ENCODE measurements around the gene CPNE6.

CPNE6 gene

DNA sequence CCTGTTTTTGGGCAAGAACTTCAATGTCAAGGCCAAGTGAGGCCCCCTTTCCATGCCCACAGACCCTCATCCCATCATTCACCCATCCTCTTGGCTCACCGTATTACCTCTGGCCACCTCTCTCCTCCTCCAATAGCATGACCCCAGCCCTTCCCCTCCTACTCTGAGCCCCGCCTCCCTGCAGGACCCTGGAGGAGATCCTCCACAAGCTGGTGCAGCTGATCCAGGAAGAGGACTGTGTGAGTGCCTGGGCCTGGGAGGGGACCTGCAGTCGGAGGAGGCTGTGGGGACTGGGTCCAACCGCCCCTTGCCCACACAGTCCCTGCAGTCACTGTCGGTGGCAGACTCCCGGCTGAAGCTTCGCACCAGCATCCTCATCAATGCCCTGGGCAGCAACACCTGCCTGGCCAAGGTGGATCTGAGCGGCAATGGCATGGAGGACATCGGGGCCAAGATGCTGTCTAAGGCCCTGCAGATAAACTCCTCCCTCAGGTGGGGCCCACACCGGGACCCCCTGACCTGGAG is 12.3 kb upstream of the CPNE6 start:
- in situ Hi-C loops (cut with HindIII; ENCODE audit: low pct_unique_long_range_greater_than_20kb, low sequenced_read_pairs) = no loop called here
- DNase-seq (ENCODE audit: low read depth in 1 of 2, low spot score in 1 of 2) = no peak
- no peak for TF ChIP-seq JUND (IDR thresholded peaks at IDR 0.05; ENCODE audit: low read depth)

DNA sequence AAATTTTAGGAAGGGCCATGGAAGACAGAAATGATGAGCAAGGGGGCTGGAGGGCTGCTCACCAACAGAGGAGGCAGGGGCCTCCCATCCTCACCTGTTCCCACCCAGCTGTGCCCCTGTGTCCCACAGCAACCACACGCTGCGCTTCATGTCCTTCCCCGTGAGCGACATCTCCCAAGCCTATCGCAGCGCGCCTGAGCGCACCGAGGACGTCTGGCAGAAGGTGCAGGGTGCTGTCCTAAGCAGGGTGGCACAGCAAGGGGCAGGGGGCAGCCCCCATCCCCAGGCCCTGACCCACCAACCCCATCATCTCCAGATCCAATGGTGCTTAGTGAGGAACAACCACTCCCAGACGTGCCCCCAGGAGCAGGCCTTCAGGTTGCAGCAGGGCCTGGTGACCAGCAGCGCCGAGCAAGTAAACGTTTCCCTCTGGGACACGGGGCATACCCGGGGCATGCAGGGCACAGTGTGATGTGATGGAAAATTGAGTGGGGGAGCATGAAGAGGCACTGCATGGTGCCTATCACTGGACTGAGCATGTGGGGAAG is 11.4 kb upstream of the CPNE6 start:
- in situ Hi-C loops (cut with HindIII; ENCODE audit: low pct_unique_long_range_greater_than_20kb, low sequenced_read_pairs) = no loop called here
- DNase-seq (ENCODE audit: low read depth in 1 of 2, low spot score in 1 of 2) = no peak
- no peak for TF ChIP-seq JUND (IDR thresholded peaks at IDR 0.05; ENCODE audit: low read depth)

DNA sequence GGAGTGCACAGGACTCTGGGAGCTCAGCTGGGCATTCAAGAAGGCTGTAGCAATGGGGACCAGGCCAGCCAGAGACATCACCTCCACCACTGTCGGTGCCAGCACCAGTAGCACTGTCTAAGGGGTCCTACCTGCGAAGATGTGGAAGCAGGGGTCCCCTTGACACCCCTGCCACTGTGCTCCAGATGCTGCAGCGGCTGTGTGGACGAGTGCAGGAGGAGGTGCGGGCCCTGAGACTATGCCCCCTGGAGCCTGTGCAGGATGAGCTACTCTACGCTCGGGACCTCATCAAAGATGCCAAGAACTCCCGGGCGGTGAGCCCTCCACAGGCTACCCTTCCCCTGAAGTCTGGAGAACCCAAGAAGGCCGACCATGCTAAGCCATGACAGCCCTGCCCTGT is 10.9 kb upstream of the CPNE6 start:
- DNase-seq (ENCODE audit: low read depth in 1 of 2, low spot score in 1 of 2) = no peak
- in situ Hi-C loops (cut with HindIII; ENCODE audit: low pct_unique_long_range_greater_than_20kb, low sequenced_read_pairs) = no loop called here
- TF ChIP-seq JUND (IDR thresholded peaks at IDR 0.05; ENCODE audit: low read depth) = no peak

DNA sequence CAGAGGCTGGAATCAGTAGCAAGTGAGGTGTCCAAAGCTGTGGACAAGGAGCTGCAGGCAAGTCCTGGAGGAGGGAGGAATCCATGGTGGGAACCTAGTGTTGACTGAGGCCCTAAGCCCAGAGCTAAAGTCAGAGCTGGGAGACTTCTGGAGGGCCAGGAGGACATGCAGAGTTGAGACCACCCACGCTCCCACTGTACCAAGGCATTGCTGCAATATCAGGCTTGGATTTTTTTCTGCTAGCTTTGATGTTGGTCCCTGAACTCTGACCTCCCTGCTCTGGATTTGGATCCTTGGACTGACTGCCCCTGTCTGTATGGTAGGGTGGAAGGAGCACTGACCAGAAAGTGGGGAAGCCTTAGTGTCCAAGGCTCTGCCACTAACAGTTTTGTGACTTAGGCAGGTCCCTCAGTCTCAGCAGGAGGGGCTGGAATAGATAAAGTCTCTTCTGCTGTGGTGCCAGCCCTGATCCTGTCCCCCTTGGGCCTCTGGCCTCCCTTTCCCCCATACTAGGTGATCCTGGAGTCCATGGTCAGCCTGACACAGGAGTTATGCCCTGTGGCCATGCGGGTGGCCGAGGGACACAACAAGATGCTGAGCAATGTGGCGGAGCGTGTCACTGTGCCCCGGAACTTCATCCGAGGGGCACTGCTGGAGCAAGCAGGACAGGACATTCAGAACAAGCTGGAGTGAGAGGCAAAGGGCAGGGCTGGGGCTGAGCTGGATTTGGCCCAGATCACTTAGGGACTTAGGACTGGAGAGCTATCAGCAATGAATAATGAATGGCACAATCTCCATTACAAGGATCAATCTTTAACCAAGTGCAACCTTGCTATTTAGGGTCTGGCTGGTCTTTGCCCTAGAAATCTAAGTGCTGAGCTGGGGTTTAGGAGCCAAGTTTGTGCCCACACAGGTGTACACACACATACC is 10.1 kb upstream of the CPNE6 start:
- no peak for DNase-seq (ENCODE audit: low read depth in 1 of 2, low spot score in 1 of 2)
- in situ Hi-C loops (cut with HindIII; ENCODE audit: low pct_unique_long_range_greater_than_20kb, low sequenced_read_pairs) = no loop called here
- no peak for TF ChIP-seq JUND (IDR thresholded peaks at IDR 0.05; ENCODE audit: low read depth)

- no peak for TF ChIP-seq JUND (IDR thresholded peaks at IDR 0.05; ENCODE audit: low read depth)
- no peak for DNase-seq (ENCODE audit: low read depth in 1 of 2, low spot score in 1 of 2)
- in situ Hi-C loops (cut with HindIII; ENCODE audit: low pct_unique_long_range_greater_than_20kb, low sequenced_read_pairs) = no loop called here
These were observed 9.0 kb upstream of the CPNE6 start for GRCh38 chr14:24062216-24062980.

DNA sequence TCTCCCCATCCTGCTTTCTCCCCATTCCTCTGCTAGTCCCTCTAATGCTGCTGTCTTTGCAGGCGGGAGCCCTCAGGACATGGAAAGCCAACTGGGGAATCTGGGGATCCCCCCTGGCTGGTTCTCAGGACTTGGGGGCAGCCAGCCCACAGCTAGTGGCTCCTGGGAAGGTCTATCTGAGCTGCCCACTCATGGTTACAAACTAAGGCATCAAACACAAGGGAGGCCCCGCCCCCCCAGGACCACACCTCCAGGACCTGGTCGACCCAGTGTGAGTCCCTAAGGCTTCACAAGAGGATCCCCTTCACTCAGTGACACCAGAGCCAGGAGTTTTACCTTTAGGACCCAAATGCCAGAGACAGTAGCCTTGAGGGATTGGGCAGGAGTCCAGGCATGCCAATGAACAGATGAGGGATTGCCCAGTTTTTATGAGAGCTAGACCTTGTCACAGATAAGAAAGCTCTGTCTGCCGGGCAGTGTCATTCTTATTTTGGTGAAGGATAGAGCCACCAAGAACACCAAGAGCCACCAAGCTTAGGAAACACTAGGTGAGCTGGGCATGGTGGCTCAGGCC is 8.0 kb upstream of the CPNE6 start:
- in situ Hi-C loops (cut with HindIII; ENCODE audit: low pct_unique_long_range_greater_than_20kb, low sequenced_read_pairs) = no loop called here
- no peak for DNase-seq (ENCODE audit: low read depth in 1 of 2, low spot score in 1 of 2)
- TF ChIP-seq JUND (IDR thresholded peaks at IDR 0.05; ENCODE audit: low read depth) = no peak

GRCh38 chr14:24064091-24064795 is 7.1 kb upstream of the CPNE6 start:
- DNase-seq (ENCODE audit: low read depth in 1 of 2, low spot score in 1 of 2) = no peak
- in situ Hi-C loops (cut with HindIII; ENCODE audit: low pct_unique_long_range_greater_than_20kb, low sequenced_read_pairs) = no loop called here
- TF ChIP-seq JUND (IDR thresholded peaks at IDR 0.05; ENCODE audit: low read depth) = no peak

GRCh38 chr14:24064856-24065255 is 6.5 kb upstream of the CPNE6 start:
- in situ Hi-C loops (cut with HindIII; ENCODE audit: low pct_unique_long_range_greater_than_20kb, low sequenced_read_pairs) = no loop called here
- no peak for TF ChIP-seq JUND (IDR thresholded peaks at IDR 0.05; ENCODE audit: low read depth)
- DNase-seq (ENCODE audit: low read depth in 1 of 2, low spot score in 1 of 2) = no peak

DNA sequence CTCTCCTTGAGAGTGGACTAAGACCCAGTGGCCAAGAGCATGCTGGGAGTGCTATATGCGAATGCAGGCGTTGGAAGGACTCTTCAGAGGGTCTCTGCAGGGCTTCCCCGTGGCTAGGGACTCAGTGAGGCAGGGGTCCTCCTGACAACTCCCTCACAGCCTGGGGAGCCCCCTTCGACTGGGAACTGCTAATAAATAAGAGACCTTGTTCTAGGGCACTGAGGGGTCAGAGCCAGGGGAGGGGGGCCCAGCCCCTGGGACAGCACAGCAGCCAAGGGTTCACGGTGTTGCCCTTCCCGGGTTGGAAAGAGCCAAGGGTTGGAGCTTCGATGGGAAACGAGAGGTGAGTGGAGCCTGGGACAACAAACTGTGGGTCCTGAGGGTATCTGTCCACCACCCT is 6.0 kb upstream of the CPNE6 start:
- no peak for TF ChIP-seq JUND (IDR thresholded peaks at IDR 0.05; ENCODE audit: low read depth)
- in situ Hi-C loops (cut with HindIII; ENCODE audit: low pct_unique_long_range_greater_than_20kb, low sequenced_read_pairs) = no loop called here
- DNase-seq (ENCODE audit: low read depth in 1 of 2, low spot score in 1 of 2) = no peak

- no peak for DNase-seq (ENCODE audit: low read depth in 1 of 2, low spot score in 1 of 2)
- no peak for TF ChIP-seq JUND (IDR thresholded peaks at IDR 0.05; ENCODE audit: low read depth)
- in situ Hi-C loops (cut with HindIII; ENCODE audit: low pct_unique_long_range_greater_than_20kb, low sequenced_read_pairs) = no loop called here
These were observed 4.7 kb upstream of the CPNE6 start for GRCh38 chr14:24066496-24067132.
